H1 (cell line): ENCODE results near the gene ARL2BP.

Experiments
- ASH2L ChIP-seq: fragments of 200-600, 300-600 bp; sonication (generic); IDR thresholded peaks from one replicate; pipeline ENCODE4 v1.7.1; 2017; ENCODE audit warnings: low read length
- CEBPB ChIP-seq: IDR thresholded peaks from 2 replicates; pipeline ENCODE4 v1.6.1; 2012; ENCODE audit warnings: low read depth, low read length
- CHD1 ChIP-seq: IDR thresholded peaks from 2 replicates; pipeline ENCODE4 v1.6.1; 2012; ENCODE audit warnings: low read depth, low read length, improper control_type of control experiment
- CREB1 ChIP-seq: IDR thresholded peaks from 2 replicates; pipeline ENCODE4 v1.6.1; 2012; ENCODE audit warnings: inconsistent platforms
- POLR2A ChIP-seq, 2 experiments: IDR thresholded peaks; 1 replicate in 1 of 2; 2 replicates in 1 of 2; pipeline ENCODE4 v1.6.1; 2011; ENCODE audit warnings: low read depth in 2 of 2, low read length in 2 of 2, mild to moderate bottlenecking in 2 of 2; ENCODE audit errors: control extremely low read depth in 1 of 2
- POLR2AphosphoS5 ChIP-seq: IDR thresholded peaks from 2 replicates; pipeline ENCODE4 v1.6.1; 2011; ENCODE audit warnings: low read depth, low read length
- RAD21 ChIP-seq, 2 experiments: IDR thresholded peaks in 1 of 2; conservative IDR thresholded peaks in 1 of 2; 2 replicates each; pipeline ENCODE4 v1.6.1; 2011; ENCODE audit warnings: low read depth in 2 of 2, low read length in 2 of 2, improper control_type of control experiment in 1 of 2, inconsistent platforms in 1 of 2, mild to moderate bottlenecking in 1 of 2, moderate library complexity in 1 of 2
- TAF7 ChIP-seq: optimal IDR thresholded peaks from 2 replicates; pipeline ENCODE3; 2011; ENCODE audit warnings: low read depth, mild to moderate bottlenecking, inconsistent platforms, low read length, moderate library complexity, borderline replicate concordance
- USF2 ChIP-seq: IDR thresholded peaks from 2 replicates; pipeline ENCODE4 v1.6.1; 2011; ENCODE audit warnings: low read length, improper control_type of control experiment
- TF ChIP-seq, protein P1 (sequence below), 3 experiments: IDR thresholded peaks; 1 replicate in 2 of 3; 2 replicates in 1 of 3; pipeline versions ENCODE4 v1.5.1 to v1.6.1; 2011; ENCODE audit warnings: low read length in 3 of 3, mild to moderate bottlenecking in 3 of 3, inconsistent platforms in 2 of 3, low read depth in 1 of 3, moderate library complexity in 1 of 3; ENCODE audit not compliant: insufficient read depth in 1 of 3; ENCODE audit errors: control extremely low read depth in 1 of 3

- TF ChIP-seq POLR2A (IDR thresholded peaks at IDR 0.05; ENCODE audit: control extremely low read depth in 1 of 2, low read depth in 2 of 2, low read length in 2 of 2) (no peak), POLR2AphosphoS5 (no peak), CREB1 (no peak), CHD1 (no peak), CEBPB (no peak), ASH2L (no peak), USF2 (no peak), RAD21 (IDR thresholded peaks at IDR 0.05 in 1 of 2, conservative IDR thresholded peaks at IDR 0.05 in 1 of 2; ENCODE audit: low read depth in 2 of 2, low read length in 2 of 2) (no peak), TAF7 (no peak)
- TF ChIP-seq, protein P1, sequence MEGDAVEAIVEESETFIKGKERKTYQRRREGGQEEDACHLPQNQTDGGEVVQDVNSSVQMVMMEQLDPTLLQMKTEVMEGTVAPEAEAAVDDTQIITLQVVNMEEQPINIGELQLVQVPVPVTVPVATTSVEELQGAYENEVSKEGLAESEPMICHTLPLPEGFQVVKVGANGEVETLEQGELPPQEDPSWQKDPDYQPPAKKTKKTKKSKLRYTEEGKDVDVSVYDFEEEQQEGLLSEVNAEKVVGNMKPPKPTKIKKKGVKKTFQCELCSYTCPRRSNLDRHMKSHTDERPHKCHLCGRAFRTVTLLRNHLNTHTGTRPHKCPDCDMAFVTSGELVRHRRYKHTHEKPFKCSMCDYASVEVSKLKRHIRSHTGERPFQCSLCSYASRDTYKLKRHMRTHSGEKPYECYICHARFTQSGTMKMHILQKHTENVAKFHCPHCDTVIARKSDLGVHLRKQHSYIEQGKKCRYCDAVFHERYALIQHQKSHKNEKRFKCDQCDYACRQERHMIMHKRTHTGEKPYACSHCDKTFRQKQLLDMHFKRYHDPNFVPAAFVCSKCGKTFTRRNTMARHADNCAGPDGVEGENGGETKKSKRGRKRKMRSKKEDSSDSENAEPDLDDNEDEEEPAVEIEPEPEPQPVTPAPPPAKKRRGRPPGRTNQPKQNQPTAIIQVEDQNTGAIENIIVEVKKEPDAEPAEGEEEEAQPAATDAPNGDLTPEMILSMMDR (IDR thresholded peaks at IDR 0.05; ENCODE audit: control extremely low read depth in 1 of 3, insufficient read depth in 1 of 3, low read depth in 1 of 3, low read length in 3 of 3), result no peak
These were observed 25.9 kb downstream of the ARL2BP start for GRCh38 chr16:57271063-57271345.
